ENCODE results near the gene EIF2B4.

EIF2B4 gene

DNA sequence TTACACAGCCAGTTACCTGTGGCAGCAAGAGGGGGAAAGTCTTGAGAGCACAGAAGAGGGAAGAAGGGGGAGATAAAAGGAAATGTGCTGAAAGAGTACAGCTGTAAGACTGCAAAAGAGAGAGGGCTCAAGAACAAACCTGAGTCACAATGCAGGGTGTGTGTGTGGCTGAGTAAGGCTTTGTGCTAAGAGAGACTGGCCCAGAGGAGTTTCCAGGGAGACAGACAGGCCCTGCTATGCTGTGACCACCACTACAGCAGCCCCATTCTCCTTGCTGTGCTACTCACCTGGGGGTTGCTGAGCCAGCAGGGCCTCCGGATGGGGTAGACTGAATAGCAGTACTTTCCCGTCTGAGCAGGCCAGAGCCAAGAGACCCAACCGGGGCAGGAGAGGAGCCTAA lies 34.8 kb downstream of the EIF2B4 start:
- no peak for DNase-seq
- H3K36me3 ChIP-seq (replicated peaks), result peaks cover 55% of the 10 kb centered on the region
- in situ Hi-C loops (cut with HindIII; ENCODE audit: low pct_ligation_motif_present, low sequenced_read_pairs), result no loop called here

DNA sequence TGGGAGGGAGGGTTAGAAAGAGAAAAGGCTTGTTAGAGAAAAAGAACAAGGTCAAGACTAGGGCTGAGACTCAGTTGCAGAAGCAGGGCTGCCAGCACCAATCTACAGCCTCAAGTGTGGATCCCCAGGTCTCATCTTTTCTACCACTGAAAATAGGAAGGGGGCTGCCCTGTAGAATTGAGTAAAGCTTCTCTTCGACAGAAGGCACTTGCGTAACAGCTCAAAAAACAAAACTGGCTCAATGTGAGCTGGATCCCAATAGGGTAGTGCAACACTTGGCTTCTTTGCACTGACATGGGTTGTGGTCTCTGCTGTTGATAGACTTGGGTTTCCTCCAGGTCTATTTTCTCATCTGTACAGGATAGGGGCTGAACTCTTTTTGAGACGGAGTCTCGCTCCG lies 45.4 kb downstream of the EIF2B4 start:
- TF ChIP-seq, protein P1, sequence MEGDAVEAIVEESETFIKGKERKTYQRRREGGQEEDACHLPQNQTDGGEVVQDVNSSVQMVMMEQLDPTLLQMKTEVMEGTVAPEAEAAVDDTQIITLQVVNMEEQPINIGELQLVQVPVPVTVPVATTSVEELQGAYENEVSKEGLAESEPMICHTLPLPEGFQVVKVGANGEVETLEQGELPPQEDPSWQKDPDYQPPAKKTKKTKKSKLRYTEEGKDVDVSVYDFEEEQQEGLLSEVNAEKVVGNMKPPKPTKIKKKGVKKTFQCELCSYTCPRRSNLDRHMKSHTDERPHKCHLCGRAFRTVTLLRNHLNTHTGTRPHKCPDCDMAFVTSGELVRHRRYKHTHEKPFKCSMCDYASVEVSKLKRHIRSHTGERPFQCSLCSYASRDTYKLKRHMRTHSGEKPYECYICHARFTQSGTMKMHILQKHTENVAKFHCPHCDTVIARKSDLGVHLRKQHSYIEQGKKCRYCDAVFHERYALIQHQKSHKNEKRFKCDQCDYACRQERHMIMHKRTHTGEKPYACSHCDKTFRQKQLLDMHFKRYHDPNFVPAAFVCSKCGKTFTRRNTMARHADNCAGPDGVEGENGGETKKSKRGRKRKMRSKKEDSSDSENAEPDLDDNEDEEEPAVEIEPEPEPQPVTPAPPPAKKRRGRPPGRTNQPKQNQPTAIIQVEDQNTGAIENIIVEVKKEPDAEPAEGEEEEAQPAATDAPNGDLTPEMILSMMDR (IDR thresholded peaks at IDR 0.05; ENCODE audit: low read depth, low read length, missing control alignments), result no peak
- H3K27ac ChIP-seq, result no peak overlapping the region
- in situ Hi-C loops (cut with HindIII; ENCODE audit: low pct_ligation_motif_present, low sequenced_read_pairs), result no loop called here
- no peak overlapping the region for H3K4me3 ChIP-seq (ENCODE audit: low read depth, low read length)
- no peak for DNase-seq
- no peaks in the 10 kb centered on the region for H3K27me3 ChIP-seq (replicated peaks)
- peaks cover 33% of the 10 kb centered on the region for H3K36me3 ChIP-seq (replicated peaks)

More for the DNA sequence above, 34.8 kb downstream of the EIF2B4 start:
- no peaks in the 10 kb centered on the region for H3K27me3 ChIP-seq (replicated peaks)
- TF ChIP-seq, protein P1 (IDR thresholded peaks at IDR 0.05; ENCODE audit: low read depth, low read length, missing control alignments), result no peak
- H3K4me3 ChIP-seq (ENCODE audit: low read depth, low read length), result no peak overlapping the region
- H3K27ac ChIP-seq, result no peak overlapping the region

DNA sequence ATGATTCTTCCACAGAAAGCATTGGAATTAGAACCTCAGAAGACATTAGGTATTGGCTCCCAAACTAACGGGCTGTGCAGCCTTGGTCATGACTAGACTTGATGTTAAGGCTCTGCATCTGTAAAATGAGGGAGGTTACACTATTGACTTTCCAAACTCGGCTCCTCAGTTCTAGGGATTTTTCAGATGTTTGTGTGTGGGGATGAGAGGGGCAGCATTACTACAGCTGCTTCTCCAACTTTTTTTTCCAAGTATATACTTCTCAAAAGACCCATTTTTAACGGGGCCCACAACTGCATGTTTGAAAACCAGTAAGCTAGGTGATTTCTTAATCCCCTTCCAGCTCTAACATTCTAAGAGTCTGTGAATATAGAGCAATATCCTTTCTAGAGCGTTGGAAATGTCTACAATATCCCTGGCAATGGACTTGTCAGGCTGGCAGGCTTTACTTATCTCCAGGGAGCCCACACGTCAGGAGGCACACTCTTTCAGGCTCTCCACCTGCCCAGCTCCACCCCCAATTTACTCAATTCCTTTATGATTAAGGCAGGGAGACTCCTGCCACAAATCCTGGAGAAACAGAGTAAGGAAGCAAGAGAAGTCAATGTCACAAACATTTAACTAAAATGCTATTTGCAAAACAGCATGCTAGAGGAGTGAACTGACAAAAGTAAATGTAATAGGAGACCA lies 46.4 kb downstream of the EIF2B4 start:
- peaks cover 24% of the 10 kb centered on the region for H3K36me3 ChIP-seq (replicated peaks)
- DNase-seq, result no peak
- in situ Hi-C loops (cut with HindIII; ENCODE audit: low pct_ligation_motif_present, low sequenced_read_pairs), result no loop called here
- TF ChIP-seq, protein P1 (IDR thresholded peaks at IDR 0.05; ENCODE audit: low read depth, low read length, missing control alignments), result no peak
- H3K4me3 ChIP-seq (ENCODE audit: low read depth, low read length), result peak overlapping the region; percentile 92
- peak overlapping the region; percentile 91 for H3K27ac ChIP-seq
- no peaks in the 10 kb centered on the region for H3K27me3 ChIP-seq (replicated peaks)

DNA sequence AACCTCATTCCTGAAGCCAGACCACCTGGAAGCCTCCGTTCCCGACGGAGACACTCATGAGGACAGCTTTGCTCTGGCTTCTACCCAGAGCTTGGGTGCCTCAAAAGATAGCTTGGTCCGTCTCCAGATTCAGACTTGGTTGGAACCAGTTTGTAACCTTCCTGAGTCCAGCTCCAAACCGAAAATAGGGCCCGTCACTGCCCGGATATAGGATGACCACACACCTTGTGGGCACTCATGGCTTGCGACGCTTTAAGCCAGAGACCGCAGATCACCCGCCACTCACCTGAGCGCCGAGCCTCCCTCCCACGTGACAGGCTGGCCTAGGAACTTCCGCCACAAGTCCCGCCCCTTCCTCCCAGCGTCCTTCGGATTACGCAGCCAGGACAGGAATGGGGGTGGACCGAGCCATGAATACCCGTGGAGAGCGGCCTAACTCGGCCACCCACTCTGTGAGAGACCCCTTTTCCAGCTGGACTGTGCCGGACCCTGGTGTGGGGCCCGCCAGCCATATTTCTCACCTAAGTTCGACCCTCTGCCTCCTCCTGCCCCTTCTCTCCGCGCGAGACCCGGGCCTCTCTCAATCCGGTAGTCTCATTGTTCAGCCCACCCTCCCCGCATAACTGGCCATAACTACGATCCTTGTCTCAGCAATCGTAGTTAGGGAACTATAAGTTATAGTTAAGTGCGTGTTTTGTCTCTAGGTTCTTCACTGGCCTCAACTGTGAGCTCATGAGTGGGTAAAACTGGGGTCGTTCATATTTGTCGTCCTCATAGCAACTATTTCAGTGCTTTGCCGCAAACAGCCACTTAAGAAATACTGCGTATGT lies 47.2 kb downstream of the EIF2B4 start, which contains the start of gene MPV17:
Gene MPV17 (minus strand): TSS at position 332 of the 830 bp plus-strand sequence. CDS start 580 bp downstream, outside the sequence.
- in situ Hi-C loops (cut with HindIII; ENCODE audit: low pct_ligation_motif_present, low sequenced_read_pairs), result no loop called here
- DNase-seq, result peak; percentile 86
- peak within 1 kb of the TSS; percentile 91 for H3K27ac ChIP-seq
- peaks cover 16% of the 10 kb centered on the region for H3K36me3 ChIP-seq (replicated peaks)
- peak within 1 kb of the TSS; percentile 92 for H3K4me3 ChIP-seq (ENCODE audit: low read depth, low read length)
- TF ChIP-seq, protein P1 (IDR thresholded peaks at IDR 0.05; ENCODE audit: low read depth, low read length, missing control alignments), result no peak
- no peaks in the 10 kb centered on the region for H3K27me3 ChIP-seq (replicated peaks)

DNA sequence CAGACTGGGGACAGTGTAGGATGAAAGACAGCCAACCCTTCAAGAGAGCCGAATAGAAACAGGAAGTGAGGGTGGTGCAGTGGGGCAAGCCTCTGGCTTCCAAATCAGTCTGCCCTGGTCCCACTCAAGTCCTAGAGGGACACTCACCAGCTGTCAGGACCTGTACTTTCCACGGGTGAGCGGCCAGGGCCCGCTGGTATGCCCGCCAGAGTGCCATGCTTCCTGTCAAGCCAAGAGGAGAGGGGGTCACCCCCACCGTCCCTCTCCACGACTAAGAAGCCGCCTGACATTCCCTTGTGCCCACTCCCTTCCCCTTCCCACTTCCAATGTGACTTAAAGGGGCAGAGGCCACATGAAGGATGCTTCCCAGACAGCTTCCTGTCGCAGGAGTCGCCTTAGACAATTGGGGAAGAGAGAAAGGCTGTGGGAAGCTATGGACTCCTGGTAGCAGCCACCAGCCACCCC lies 47.8 kb downstream of the EIF2B4 start:
- TF ChIP-seq, protein P1 (IDR thresholded peaks at IDR 0.05; ENCODE audit: low read depth, low read length, missing control alignments), result no peak
- DNase-seq, result no peak
- Histone ChIP-seq H3K4me3 (ENCODE audit: low read depth, low read length) (peak overlapping the region; percentile 92), H3K27ac (peak overlapping the region; percentile 91), H3K27me3 (replicated peaks) (no peaks in the 10 kb centered on the region), H3K36me3 (replicated peaks) (peaks cover 12% of the 10 kb centered on the region)
- in situ Hi-C loops (cut with HindIII; ENCODE audit: low pct_ligation_motif_present, low sequenced_read_pairs), result no loop called here
